ENCODE measurements around the gene WNT9B. TPM values are rescaled to one million over a fixed set of nuclear protein-coding genes. Genes with fewer than 3 reads are reported as not detected.

Gene WNT9B
- total and polyA plus RNA-seq, 2 experiments from 2014 or later: 0.17 TPM; not detected in 1

DNA sequence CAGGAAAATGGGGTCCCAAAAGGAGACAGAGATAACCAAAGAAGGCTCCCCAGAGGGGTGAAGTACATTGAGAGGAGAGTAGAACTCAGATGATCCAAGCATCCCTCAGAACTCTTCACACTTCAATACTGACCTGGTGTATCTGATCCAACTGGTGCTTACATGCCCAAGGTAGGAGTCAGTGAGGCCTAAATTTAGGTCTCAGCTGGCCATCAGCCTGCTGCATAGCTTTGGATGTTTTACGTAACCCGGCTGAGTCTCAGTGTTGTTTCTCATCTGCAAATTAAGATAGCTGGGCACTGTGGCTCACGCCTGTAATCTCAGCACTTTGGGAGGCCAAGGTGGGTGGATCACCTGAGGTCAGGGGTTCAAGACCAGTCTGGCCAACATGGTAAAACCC, 59.9 kb downstream of the WNT9B start:
- Histone ChIP-seq H3K4me3 (no peak overlapping the region), H3K4me2 (no peak overlapping the region), H3K27me3 (ENCODE audit: insufficient read depth) (no peaks in the 10 kb centered on the region), H3K4me1 (ENCODE audit: insufficient read depth) (no peaks in the 10 kb centered on the region), H3K79me2 (replicated peaks; ENCODE audit: insufficient read depth) (no peaks in the 10 kb centered on the region), H2AFZ (no peak overlapping the region), H4K20me1 (replicated peaks; ENCODE audit: insufficient read depth) (no peaks in the 10 kb centered on the region), H3K36me3 (ENCODE audit: insufficient read depth) (no peaks in the 10 kb centered on the region), H3K9me2 (ENCODE audit: insufficient read depth) (no peaks in the 10 kb centered on the region), H3K27ac (ENCODE audit: low read depth) (no peak overlapping the region), H3F3A (replicated peaks; ENCODE audit: low read depth) (no peaks in the 10 kb centered on the region)
- Mint-ChIP-seq H3K36me3 (ENCODE audit: low read depth) (no peaks in the 10 kb centered on the region; the same call in 2 of the 3 replicates), H3K4me3 (no peak overlapping the region), H3K4me1 (peaks cover 5% of the 10 kb centered on the region; the same call in 2 of the 3 replicates), H3K27me3 (ENCODE audit: insufficient read depth, low read depth, poor library complexity) (peaks cover 8% of the 10 kb centered on the region), H3K27ac (no peak overlapping the region), H3K9me3 (no peaks in the 10 kb centered on the region)
- TF ChIP-seq STAT1 (IDR thresholded peaks at IDR 0.05; ENCODE audit: unreplicated experiment) (no peak), NANOG (IDR thresholded peaks at IDR 0.05; ENCODE audit: borderline replicate concordance) (no peak), EZH2phosphoT487 (IDR thresholded peaks at IDR 0.05; ENCODE audit: unreplicated experiment) (no peak), CREB1 (CRISPR knock-in tag; IDR thresholded peaks at IDR 0.05; ENCODE audit: low read depth) (no peak), EZH2 (IDR thresholded peaks at IDR 0.05; ENCODE audit: low read depth, unreplicated experiment) (no peak), JUNB (IDR thresholded peaks at IDR 0.05; ENCODE audit: unreplicated experiment) (no peak), ZNF114 (CRISPR knock-in tag; IDR thresholded peaks at IDR 0.05) (no peak), ZNF331 (CRISPR knock-in tag; IDR thresholded peaks at IDR 0.05; ENCODE audit: low read depth) (no peak), POLR2AphosphoS5 (IDR thresholded peaks at IDR 0.05; ENCODE audit: low read depth) (no peak)
- TF ChIP-seq, protein P1, sequence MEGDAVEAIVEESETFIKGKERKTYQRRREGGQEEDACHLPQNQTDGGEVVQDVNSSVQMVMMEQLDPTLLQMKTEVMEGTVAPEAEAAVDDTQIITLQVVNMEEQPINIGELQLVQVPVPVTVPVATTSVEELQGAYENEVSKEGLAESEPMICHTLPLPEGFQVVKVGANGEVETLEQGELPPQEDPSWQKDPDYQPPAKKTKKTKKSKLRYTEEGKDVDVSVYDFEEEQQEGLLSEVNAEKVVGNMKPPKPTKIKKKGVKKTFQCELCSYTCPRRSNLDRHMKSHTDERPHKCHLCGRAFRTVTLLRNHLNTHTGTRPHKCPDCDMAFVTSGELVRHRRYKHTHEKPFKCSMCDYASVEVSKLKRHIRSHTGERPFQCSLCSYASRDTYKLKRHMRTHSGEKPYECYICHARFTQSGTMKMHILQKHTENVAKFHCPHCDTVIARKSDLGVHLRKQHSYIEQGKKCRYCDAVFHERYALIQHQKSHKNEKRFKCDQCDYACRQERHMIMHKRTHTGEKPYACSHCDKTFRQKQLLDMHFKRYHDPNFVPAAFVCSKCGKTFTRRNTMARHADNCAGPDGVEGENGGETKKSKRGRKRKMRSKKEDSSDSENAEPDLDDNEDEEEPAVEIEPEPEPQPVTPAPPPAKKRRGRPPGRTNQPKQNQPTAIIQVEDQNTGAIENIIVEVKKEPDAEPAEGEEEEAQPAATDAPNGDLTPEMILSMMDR (conservative IDR thresholded peaks at IDR 0.05; ENCODE audit: low read depth in 2 of 2): no peak
- TF ChIP-seq, protein P2, sequence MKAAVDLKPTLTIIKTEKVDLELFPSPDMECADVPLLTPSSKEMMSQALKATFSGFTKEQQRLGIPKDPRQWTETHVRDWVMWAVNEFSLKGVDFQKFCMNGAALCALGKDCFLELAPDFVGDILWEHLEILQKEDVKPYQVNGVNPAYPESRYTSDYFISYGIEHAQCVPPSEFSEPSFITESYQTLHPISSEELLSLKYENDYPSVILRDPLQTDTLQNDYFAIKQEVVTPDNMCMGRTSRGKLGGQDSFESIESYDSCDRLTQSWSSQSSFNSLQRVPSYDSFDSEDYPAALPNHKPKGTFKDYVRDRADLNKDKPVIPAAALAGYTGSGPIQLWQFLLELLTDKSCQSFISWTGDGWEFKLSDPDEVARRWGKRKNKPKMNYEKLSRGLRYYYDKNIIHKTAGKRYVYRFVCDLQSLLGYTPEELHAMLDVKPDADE (IDR thresholded peaks at IDR 0.05): no peak
- TF ChIP-seq, protein P3, sequence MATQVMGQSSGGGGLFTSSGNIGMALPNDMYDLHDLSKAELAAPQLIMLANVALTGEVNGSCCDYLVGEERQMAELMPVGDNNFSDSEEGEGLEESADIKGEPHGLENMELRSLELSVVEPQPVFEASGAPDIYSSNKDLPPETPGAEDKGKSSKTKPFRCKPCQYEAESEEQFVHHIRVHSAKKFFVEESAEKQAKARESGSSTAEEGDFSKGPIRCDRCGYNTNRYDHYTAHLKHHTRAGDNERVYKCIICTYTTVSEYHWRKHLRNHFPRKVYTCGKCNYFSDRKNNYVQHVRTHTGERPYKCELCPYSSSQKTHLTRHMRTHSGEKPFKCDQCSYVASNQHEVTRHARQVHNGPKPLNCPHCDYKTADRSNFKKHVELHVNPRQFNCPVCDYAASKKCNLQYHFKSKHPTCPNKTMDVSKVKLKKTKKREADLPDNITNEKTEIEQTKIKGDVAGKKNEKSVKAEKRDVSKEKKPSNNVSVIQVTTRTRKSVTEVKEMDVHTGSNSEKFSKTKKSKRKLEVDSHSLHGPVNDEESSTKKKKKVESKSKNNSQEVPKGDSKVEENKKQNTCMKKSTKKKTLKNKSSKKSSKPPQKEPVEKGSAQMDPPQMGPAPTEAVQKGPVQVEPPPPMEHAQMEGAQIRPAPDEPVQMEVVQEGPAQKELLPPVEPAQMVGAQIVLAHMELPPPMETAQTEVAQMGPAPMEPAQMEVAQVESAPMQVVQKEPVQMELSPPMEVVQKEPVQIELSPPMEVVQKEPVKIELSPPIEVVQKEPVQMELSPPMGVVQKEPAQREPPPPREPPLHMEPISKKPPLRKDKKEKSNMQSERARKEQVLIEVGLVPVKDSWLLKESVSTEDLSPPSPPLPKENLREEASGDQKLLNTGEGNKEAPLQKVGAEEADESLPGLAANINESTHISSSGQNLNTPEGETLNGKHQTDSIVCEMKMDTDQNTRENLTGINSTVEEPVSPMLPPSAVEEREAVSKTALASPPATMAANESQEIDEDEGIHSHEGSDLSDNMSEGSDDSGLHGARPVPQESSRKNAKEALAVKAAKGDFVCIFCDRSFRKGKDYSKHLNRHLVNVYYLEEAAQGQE (IDR thresholded peaks at IDR 0.05; ENCODE audit: unreplicated experiment): no peak
- TF ChIP-seq, protein P4, sequence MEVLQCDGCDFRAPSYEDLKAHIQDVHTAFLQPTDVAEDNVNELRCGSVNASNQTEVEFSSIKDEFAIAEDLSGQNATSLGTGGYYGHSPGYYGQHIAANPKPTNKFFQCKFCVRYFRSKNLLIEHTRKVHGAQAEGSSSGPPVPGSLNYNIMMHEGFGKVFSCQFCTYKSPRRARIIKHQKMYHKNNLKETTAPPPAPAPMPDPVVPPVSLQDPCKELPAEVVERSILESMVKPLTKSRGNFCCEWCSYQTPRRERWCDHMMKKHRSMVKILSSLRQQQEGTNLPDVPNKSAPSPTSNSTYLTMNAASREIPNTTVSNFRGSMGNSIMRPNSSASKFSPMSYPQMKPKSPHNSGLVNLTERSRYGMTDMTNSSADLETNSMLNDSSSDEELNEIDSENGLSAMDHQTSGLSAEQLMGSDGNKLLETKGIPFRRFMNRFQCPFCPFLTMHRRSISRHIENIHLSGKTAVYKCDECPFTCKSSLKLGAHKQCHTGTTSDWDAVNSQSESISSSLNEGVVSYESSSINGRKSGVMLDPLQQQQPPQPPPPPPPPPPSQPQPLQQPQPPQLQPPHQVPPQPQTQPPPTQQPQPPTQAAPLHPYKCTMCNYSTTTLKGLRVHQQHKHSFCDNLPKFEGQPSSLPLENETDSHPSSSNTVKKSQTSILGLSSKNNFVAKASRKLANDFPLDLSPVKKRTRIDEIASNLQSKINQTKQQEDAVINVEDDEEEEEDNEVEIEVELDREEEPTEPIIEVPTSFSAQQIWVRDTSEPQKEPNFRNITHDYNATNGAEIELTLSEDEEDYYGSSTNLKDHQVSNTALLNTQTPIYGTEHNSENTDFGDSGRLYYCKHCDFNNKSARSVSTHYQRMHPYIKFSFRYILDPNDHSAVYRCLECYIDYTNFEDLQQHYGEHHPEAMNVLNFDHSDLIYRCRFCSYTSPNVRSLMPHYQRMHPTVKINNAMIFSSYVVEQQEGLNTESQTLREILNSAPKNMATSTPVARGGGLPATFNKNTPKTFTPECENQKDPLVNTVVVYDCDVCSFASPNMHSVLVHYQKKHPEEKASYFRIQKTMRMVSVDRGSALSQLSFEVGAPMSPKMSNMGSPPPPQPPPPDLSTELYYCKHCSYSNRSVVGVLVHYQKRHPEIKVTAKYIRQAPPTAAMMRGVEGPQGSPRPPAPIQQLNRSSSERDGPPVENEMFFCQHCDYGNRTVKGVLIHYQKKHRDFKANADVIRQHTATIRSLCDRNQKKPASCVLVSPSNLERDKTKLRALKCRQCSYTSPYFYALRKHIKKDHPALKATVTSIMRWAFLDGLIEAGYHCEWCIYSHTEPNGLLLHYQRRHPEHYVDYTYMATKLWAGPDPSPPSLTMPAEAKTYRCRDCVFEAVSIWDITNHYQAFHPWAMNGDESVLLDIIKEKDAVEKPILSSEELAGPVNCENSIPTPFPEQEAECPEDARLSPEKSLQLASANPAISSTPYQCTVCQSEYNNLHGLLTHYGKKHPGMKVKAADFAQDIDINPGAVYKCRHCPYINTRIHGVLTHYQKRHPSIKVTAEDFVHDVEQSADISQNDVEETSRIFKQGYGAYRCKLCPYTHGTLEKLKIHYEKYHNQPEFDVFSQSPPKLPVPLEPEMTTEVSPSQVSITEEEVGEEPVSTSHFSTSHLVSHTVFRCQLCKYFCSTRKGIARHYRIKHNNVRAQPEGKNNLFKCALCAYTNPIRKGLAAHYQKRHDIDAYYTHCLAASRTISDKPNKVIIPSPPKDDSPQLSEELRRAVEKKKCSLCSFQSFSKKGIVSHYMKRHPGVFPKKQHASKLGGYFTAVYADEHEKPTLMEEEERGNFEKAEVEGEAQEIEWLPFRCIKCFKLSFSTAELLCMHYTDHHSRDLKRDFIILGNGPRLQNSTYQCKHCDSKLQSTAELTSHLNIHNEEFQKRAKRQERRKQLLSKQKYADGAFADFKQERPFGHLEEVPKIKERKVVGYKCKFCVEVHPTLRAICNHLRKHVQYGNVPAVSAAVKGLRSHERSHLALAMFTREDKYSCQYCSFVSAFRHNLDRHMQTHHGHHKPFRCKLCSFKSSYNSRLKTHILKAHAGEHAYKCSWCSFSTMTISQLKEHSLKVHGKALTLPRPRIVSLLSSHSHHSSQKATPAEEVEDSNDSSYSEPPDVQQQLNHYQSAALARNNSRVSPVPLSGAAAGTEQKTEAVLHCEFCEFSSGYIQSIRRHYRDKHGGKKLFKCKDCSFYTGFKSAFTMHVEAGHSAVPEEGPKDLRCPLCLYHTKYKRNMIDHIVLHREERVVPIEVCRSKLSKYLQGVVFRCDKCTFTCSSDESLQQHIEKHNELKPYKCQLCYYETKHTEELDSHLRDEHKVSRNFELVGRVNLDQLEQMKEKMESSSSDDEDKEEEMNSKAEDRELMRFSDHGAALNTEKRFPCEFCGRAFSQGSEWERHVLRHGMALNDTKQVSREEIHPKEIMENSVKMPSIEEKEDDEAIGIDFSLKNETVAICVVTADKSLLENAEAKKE (CRISPR knock-in tag; IDR thresholded peaks at IDR 0.05): no peak
- ATAC-seq (no peak), DNase-seq (ENCODE audit: low spot score) (no peak)

Measured in GM23338 (cell line).